Kasumi-1 (cell line): ENCODE measurements around the gene PRADC1.
"Not testable (repeated sequence)": the region's sequence is repeated elsewhere in the genome, so short reads cannot be mapped to it uniquely, and the experiment has no call there.

Experiments
- DNase-seq, 2 experiments: peaks; one replicate each; lab custom pipeline; 2025; lab: John Stamatoyannopoulos, UW

PRADC1 gene

DNA sequence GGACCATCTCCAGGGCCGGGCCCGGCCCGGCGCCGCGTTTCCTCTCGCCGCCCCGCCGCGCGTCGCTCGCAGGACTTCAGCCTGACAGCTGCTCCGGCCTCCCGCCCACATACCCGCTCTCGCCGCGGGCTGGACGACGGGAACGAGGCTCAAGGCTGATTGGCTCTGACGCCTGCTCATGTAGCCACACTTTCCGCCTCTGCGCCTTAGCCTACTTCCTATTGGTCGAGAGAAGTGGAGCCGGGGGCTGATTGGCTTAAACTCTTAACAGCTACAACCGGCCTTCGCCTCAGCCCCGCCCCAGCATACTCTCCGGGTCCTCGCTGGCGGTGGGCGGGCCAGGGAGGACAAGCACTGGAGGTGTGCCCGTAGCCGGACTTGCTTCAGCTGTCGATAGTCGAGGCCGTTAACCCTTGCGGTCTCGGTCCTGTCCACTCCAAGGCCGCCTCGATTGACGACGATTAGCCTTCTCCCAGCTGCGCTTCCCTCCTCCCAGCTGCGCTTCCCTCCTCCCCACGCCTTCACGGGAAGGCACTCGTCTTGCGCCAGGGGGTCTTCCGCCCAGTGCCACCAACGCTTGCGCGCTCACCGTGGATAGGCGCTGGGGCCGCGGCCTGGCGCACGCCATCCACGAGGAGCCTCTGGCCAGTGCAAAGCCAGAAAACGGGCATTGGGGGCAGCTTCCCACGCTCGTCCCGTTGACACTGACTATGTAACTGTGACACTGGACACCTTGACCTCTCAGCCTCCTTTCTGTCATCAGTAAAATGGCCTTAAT, at the start of gene PRADC1:
Gene PRADC1, minus strand, starts transcription at position 86 of the 778 bp plus-strand sequence. Its CDS starts 79 bp downstream, at position 7.
- DNase-seq = peak; percentile 98 to 99

DNA sequence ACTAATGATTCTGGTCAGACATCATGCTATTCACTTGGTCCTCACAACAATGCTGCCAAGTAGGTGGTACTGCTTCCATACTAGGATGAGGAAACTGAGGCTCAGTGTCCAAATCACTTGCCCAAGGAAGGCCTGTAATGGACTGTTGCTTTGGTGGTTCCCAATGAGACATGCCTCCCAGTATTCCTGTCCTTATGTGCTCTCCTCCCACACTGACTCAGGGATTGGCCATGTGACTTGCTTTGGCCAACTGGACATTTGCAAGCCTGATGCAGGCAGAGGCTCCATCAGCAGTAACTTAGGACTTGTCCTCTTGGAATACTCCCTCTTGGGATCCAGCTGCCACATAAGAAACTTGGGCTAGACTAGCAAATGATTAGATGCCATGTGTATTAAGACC, 48.2 kb upstream of the PRADC1 start:
- DNase-seq = no peak

DNA sequence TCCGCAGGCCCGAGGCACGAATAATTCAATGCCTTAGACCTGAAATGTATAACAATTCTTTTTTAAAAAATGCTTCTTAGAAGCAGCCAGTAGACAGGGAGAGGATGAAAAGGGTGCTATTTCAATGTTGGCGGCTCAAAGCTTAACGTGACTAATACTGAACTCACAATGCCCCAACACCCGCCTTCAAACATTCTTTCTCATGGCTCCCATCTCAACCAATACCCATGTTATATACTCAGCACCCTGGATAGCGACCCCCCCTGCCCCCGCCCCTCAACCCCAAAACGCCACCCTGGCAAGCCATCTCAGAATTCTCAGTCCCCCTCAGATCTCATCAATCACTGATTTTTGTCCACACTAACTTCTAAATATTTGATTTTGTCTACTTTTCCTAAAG, 46.8 kb upstream of the PRADC1 start:
- DNase-seq = no peak

DNA sequence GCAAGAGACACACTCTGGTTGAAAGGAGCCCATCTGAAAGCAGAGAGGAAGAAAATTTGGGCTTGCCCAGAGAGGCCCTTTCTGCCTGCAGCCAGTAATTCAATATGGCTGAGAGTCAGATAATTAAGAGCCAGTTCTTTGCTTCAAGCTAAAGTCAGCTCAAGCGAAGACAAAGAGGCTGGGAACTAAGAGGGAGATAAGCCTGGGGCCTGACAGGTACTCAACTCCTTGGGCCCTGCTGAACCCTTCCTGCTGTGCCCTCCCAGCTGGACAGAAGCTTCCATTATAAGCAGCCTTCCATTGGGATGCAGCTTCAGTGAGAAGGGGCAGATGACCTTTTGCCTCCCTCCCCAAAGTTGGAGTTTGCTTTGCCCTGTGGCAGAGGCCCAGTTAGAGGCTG, 39.2 kb upstream of the PRADC1 start:
- no peak for DNase-seq

DNA sequence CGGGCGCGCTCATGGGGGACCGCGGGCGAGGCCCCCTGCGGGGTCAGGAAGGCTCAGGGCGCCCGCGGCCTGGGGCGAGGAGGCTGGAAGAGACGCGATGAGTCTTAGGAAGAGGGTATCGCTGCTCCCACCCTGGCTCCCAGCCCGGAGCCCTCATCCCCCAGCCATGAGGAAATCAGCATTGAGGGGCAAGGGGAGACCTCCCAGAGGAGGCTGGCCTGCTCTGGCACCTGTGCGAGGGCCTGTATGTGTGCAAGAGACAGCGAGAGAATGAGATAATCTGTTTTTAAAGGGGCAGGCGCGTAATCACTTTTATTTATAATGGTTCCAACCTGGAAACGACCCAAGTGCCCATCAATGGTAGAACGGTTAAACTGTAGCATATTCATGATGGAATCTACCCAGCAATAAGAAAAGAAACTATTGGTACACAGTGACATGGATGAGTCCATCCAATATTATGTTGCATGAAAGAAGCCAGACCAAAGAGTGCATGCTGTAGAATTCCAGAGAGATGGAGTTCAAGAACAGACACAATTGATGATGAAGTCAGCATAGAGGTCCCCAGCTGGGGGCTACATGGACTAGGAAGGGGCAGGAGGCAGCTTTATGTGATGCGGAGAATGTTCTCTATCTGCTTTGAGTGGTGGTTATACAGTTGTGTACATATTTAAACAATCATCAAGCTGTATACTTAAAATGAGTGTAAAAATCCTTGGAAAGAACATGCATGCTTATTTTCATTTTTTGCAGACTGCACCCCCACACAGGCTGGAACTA, 36.8 kb upstream of the PRADC1 start:
- no peak for DNase-seq

DNA sequence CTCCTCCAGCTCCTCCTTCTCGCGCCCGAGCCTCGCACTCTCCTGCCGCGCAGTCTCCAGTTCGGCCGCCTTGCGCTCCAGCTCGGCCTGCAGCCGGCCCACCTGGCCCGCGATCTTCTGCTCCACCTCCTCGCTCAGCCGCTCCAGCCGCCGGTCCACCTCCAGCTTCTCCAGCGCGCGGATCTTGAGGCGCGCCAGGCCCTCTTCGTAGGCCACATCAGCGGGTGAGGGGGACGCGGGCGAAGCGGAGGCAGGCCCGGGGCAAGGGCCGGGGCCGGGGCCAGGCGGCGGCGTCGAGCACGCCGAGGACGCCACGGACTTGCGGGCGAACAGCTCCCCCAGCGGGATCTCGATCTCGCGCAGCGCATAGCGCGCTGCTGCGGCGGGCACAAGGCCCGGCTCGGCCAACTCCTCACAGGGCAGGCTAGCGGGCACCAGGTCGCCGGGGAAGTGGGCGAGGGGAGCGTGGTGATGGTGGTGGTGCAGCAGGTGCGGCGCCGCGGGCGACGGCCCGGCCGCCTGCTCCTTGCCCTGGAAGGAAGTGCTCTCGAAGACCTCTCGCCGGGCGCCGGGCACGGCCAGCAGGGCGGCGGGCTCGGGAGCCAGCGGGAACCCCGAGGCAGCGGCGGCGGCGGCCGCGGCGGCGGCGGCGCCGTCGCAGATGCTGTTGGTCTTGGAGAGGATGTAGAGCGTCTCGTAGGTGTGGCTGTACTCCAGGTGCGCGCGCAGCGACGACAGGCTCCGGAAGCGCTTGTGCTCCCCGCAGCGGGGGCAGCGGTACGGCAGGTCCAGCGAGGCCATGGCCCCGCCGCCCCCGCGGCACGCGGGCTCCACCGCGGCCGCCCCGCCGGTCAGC, 36.0 kb upstream of the PRADC1 start:
- DNase-seq = no peak

DNA sequence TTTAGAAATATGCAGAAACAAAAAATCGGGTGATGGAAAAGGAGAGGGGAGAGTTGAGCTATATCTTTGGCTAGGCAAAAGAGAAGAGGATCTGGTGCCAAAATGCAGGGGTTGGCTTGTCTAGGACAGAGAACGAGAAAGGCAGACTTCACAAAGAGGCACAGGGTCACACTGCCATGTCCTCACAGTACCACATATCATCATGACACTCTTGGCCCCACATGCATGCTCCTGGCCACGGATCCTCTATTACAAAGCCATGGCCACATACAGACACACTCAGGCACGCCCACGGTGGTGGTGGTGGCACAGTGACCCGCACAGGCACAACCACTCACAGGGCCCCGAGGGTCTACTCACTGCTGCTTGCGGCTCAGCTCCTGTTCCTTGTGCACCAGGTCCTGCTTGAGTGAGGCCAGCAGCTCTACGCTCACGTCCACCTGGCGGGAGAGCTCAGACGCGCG, 35.4 kb upstream of the PRADC1 start:
- no peak for DNase-seq

DNA sequence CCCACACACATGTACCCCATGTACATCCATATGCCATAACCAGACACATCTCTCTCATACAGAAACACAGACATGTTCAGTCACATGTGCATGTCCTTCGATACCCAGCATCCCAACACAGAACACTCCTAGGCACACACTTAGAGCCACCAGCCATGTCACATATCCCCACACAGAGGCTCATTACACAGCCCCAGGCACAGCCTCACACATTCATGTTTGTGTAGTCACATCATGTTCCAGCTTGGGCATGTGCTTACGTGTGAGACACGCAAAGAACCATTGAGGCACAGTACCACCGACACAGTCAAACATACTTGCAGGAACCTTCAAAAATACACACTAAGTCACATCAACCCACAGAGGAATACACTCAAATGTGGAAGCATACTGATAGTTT, 34.0 kb upstream of the PRADC1 start:
- DNase-seq = no peak

DNA sequence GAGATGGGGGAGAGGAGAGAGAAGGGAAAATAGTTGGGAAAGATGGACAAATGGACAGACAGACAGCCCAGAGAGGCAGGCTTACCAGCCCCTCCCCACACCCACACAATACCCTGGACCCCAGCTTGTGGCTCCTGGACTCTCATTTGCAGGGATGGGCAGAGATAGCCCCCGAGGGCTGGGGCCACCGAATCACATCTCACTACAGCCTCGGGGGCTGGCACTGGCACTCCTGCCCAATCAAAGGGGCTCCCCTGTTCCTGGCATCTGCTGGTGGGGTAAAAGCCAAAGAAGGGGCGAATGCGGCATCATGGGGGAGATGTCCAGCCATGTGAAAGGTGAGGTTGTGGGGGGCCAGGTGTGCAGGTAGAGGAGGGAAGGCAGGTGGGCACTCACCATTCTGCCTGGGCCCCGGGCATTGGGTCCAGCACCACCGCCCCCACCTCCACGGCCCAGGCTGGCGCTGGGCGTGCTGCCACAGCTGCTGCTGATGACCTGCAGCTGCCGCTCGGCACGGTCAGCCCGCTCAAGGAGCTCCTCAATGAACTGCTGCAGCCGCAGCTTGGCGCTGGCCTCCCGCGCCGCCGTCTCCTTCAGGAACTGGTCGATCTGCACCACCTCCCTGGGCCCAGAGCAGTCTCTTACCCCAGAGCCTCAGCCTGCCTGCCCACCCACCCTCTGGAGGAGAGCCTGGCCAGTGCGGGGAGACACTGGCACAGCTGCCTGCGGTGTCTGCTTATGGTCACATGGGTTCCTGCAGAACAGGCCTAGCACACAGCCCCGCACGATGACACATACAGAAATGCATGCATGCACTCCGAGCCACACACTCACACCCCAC, 33.2 kb upstream of the PRADC1 start:
- no peak for DNase-seq

DNA sequence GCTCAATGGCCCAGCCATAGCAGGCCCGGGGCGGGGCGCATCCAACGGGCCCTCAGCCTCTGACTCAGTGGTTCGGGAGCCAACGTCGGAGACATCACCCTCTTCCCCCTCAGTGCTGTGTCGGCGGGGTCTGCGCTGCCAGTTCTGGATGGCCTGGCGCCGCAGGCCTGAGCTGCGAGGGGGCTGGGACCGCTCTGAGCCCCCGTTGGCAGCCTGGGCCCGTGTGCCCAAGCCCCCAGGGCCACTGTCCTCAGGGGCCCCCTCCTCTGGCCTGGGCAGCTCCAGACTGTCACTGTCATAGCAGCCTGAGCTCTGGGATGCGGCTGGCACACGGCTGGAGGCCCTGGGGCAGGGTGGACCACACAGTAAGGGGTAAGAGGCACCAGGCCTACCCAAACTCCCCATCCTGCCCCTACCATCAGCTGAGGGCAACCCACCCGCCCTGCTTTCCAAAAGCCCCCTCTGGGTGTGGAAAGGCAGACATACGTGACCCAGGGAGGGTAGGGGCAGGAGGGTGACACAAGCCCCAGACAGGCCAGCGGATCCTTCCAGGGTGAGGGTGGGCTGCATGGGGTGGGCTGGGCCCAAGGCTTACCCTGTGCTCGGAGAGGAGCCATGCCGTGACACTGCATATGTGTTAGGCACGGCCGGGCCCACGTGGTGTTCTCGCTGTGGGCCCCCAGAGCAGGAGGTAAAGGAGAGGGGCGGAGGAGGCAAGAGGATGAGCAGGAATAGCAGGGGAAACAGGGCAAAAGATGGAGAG, 32.4 kb upstream of the PRADC1 start:
- DNase-seq = no peak

DNA sequence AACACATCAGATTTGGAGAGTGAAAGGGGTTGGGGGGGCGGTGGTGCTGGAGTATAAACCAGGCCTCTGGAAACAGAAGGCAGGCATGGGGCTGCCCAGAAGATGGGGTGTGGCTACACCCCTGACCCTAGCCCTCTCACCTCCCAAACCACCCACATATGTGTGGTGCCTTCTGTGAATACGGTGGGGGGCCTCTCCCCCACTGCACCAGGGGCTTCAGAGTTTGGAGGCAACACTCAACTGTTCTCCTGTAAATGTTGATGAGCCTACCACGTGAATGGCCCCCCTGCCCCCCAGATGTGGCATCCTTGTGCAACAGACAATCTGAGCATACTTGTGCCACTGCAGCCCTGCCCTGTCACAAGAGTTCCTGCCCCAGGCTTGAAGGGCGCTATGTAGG, 31.7 kb upstream of the PRADC1 start:
- no peak for DNase-seq

DNA sequence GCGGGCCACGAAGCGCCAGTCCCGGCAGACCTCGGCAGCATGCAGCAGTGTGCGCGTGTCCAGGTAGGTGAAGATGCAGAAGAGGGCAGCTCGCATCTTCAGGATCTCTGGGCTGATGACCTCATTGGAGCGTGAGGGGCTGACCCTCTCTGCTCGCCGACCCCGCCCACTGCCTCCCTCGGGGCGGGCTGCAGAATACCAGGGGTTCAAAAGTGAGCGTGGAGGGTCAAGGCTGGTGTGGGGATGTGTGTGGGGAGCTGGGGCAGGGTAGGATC, 31.2 kb upstream of the PRADC1 start:
- no peak for DNase-seq

DNA sequence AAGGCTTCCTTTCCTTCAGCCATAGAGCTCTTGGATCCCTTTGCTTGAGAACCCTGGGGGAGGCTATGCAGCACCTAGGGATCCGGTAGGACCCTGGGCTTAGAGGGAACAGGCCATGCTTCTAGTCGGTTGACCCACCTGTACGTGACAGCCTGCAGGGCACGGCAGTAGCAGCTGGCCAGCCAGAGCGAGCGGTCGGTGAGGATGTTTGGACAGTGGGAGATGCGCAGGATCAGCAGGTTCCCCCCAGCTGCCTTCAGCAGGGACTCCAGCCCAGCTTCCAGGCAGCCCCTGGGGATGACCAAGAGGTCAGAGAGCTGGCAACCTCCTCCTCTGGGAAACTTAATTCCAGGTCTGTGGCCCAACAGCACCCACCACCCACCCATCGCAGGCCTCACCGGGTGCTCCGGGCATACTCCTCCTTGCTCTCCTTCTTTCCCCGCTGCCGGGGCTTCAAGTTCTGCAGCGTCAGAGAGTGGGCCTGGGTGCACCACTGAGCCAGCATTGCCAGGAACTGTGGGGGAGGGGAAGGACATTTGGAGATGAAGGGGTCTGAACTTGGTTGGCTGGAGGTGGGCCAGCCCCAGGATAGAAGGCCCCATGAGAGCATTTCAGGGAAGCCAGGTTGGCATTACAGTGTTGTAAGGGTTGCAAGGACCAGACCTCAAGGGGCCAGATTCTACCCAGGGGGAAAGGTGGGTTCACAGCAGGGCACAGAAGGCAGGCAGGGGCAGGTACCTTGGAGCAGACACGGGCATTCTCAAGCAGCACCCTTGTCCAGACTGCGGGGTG, 30.7 kb upstream of the PRADC1 start:
- no peak for DNase-seq

DNA sequence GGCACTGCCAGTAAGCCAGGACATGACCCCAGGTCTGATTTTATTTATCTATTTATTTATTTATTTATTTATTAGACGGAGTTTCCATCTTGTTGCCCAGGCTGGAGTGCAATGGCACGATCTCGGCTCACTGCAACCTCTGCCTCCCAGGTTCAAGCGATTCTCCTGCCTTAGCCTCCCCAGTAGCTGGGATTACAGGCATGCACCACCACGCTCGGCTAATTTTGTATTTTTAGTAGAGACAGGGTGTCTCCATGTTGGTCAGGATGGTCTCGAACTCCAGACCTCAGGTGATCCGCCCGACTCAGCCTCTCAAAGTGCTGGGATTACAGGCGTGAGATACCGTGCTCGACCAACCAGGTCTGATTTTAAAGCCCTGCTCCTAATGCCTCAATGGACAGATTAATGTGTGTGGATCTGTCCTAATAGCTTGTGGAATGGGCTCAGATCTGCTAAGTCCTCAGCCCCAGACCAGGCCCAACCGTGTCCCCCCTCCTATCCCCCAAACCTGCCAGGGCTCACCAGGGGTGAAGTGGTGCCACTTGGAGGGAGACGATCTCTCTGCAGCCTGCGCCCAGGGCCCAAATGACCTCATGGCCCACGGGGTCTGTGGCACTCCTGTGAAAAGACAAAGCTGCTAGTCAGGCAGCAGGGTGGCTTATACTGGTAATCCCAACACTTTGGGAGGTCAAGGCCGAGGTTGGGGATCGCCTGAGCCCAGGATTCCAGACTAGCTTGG, 29.8 kb upstream of the PRADC1 start:
- DNase-seq = not testable (repeated sequence)

DNA sequence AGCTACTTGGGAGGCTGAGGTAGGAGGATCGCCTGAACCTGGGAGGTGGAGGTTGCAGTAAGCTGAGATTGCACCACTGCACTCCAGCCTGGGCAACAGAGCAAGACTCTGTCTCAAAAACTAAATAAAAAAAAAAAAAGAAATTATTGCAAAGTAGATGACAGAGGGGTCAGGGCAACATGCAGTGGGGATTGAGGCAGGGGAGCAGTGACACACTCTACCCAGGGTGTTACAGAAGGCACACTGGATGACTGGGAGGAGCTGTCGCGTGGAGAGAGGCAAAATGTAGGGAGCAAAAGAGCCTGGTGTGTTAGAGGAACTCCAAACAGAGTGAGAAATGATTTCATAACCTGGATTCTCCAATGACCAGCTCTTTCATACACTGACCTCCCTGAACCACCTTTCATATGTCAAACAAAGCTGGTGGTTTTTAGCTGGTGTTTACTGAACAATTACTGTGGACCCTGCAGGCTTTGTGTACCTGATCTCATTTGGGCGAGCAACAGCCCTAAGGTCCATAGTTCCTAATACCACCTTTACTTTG, 29.1 kb upstream of the PRADC1 start:
- DNase-seq = no peak

DNA sequence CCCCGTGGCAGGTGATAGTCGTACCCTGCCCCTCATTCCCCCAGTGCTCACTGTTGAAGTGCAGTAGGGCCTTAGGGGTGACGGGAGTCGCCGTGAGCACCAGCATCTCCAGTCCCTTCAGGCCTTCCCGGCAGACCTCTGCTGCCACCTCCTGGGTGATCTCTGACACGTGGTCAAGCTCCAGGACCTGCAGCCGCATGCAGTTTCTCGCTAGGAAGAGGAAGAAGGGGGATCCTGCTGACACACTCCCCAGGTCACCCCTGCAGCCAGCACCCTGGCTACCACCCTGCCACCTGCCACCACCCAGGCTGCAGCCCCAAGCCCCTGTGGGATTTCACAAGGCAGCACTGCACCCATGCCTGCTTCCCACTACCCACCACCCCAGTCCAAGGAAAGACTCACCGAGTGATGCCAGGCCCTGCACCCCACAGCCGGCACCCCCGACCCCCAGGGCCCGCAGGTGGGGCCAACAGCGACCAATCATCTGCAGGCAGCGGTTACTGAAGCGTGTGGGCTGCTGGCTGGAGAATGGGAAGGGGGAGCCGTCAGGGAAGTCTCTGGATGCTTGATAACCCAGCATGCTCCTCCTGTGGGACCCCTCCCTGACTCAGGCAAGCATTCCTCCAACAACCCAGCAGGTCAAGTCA, 27.4 kb upstream of the PRADC1 start:
- DNase-seq = peak; percentile 72 to 77

DNA sequence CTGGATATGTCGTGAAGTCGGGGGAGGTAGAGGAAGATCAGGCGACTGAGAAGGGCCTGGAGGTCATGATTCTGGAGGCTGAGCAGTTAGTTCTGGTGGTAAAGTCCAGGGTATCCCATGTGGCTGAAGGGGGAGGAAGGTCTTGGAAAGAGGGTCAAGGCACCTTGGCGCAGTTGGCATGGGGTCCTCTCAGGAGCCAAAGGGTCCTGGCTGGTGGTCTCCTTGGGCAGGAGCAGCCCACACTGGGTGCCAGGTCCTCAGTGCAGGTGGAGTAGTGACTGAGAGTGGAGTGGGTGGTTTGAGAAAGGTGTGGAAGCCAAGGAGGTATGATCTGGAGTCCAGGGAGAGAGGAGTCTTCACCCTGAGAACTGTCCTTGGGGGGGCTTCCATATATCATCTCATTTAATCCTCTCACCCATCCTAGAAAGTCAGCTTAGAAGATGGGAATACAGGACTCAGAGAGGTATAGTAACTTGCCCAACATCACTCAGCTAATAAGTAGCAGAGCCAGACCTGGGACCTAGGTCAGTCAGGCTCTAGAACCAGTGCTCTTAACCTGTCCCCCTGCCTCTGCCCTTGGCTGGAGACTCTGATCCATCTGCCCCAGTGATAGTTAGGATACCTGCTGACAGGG, 26.8 kb upstream of the PRADC1 start:
- DNase-seq = no peak

DNA sequence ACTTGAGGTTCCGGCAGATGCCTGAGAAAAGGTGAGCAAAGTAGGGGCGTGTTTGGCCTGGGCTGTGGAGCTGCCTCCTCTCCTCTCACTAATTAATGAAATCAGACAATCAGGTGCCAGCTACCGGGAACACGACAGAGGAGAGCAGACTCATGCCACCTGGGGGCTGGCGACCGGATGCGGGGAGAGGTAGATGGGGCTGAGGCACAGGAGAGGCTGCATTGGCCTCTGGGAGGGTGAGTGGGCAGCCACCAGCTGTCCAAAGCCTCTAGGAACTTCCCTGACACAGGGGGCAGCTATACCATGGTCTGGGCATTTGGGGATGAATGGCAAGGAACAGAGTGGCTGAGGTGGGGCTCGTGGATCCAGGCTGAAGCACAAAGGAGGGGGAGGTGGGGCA, 26.2 kb upstream of the PRADC1 start:
- DNase-seq = no peak
